ENCODE measurements around the gene TLE5. TPM values are rescaled to one million over a fixed set of nuclear protein-coding genes. Genes with fewer than 3 reads are reported as not detected.
A peak's percentile ranks its signal among the peaks of the same experiment; 100 is the strongest.

TLE5 gene
- polyA plus RNA-seq, 2 of the 4 experiments (the other 2 are of a cell fraction): 171 to 216 TPM

- Histone ChIP-seq H3K4me1 (no peaks in the 10 kb centered on the region), H3K9me3 (no peaks in the 10 kb centered on the region), H3K27ac (no peak overlapping the region), H3K4me3 (no peak overlapping the region), H3K4me2 (no peak overlapping the region)
- TF ChIP-seq, protein P1, sequence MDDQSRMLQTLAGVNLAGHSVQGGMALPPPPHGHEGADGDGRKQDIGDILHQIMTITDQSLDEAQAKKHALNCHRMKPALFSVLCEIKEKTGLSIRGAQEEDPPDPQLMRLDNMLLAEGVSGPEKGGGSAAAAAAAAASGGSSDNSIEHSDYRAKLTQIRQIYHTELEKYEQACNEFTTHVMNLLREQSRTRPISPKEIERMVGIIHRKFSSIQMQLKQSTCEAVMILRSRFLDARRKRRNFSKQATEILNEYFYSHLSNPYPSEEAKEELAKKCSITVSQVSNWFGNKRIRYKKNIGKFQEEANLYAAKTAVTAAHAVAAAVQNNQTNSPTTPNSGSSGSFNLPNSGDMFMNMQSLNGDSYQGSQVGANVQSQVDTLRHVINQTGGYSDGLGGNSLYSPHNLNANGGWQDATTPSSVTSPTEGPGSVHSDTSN (IDR thresholded peaks at IDR 0.05): no peak
- no peak for TF ChIP-seq MAFK (IDR thresholded peaks at IDR 0.05; ENCODE audit: partially characterized antibody)
- TF ChIP-seq, protein P2, sequence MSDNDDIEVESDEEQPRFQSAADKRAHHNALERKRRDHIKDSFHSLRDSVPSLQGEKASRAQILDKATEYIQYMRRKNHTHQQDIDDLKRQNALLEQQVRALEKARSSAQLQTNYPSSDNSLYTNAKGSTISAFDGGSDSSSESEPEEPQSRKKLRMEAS (IDR thresholded peaks at IDR 0.05): no peak
- no peak for TF ChIP-seq RNF2 (IDR thresholded peaks at IDR 0.05; ENCODE audit: borderline replicate concordance, low read depth)
- POLR2A ChIA-PET: no interaction called here
- no peak for DNase-seq (ENCODE audit: low read depth in 1 of 2, low spot score in 1 of 2)
- WGBS (ENCODE audit: missing lambda C conversion rate): 86% methylated on average over 9 of the region's 28 CpGs
- CTCF ChIA-PET: interaction anchor here (0.7 kb wide), 1 partner anchor 30 kb away, joined by 3 read pairs; no protein-coding TSS in a partner anchor
- FAIRE-seq: no peak
- no peak for ATAC-seq
Measured at GRCh38 chr19:3019211-3019854, 43.0 kb downstream of the TLE5 start.

DNA sequence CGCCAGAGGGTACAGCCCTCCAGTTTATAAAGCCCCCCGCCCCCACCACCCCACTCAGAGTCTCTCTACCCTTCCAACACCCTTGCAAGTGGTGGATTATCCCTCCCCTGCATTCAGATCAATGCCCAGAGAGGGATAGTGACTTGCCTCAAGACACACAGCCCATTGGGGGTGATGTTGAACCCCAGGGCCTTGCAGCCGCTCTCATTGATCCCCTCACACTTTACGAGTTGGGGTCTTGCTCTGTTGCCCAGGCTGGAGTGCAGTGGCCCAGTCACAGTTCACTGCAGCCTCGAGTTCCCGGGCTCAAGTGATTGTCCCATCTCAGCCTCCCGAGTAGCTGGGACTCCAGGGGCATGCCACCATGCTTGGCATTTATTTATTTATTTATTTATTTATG, 44.4 kb downstream of the TLE5 start:
- ATAC-seq: no peak
- TF ChIP-seq ESRRA (IDR thresholded peaks at IDR 0.05; ENCODE audit: borderline replicate concordance, low read length) (no peak), RAD21 (conservative IDR thresholded peaks at IDR 0.05 in 1 of 2, IDR thresholded peaks at IDR 0.05 in 1 of 2) (no peak), GATA3 (IDR thresholded peaks at IDR 0.05; ENCODE audit: borderline replicate concordance) (no peak), ZSCAN20 (CRISPR knock-in tag; IDR thresholded peaks at IDR 0.05) (no peak), RNF2 (IDR thresholded peaks at IDR 0.05; ENCODE audit: borderline replicate concordance, low read depth) (no peak), HDAC2 (IDR thresholded peaks at IDR 0.05) (no peak), RCOR1 (IDR thresholded peaks at IDR 0.05; ENCODE audit: low read depth, low read length) (no peak), ZC3H11A (IDR thresholded peaks at IDR 0.05) (no peak), POLR2A (IDR thresholded peaks at IDR 0.05; ENCODE audit: low read length) (no peak), NFE2L2 (conservative IDR thresholded peaks at IDR 0.05; ENCODE audit: low read length) (no peak)
- TF ChIP-seq, protein P3, sequence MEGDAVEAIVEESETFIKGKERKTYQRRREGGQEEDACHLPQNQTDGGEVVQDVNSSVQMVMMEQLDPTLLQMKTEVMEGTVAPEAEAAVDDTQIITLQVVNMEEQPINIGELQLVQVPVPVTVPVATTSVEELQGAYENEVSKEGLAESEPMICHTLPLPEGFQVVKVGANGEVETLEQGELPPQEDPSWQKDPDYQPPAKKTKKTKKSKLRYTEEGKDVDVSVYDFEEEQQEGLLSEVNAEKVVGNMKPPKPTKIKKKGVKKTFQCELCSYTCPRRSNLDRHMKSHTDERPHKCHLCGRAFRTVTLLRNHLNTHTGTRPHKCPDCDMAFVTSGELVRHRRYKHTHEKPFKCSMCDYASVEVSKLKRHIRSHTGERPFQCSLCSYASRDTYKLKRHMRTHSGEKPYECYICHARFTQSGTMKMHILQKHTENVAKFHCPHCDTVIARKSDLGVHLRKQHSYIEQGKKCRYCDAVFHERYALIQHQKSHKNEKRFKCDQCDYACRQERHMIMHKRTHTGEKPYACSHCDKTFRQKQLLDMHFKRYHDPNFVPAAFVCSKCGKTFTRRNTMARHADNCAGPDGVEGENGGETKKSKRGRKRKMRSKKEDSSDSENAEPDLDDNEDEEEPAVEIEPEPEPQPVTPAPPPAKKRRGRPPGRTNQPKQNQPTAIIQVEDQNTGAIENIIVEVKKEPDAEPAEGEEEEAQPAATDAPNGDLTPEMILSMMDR (IDR thresholded peaks at IDR 0.05): no peak
- TF ChIP-seq, protein P4, sequence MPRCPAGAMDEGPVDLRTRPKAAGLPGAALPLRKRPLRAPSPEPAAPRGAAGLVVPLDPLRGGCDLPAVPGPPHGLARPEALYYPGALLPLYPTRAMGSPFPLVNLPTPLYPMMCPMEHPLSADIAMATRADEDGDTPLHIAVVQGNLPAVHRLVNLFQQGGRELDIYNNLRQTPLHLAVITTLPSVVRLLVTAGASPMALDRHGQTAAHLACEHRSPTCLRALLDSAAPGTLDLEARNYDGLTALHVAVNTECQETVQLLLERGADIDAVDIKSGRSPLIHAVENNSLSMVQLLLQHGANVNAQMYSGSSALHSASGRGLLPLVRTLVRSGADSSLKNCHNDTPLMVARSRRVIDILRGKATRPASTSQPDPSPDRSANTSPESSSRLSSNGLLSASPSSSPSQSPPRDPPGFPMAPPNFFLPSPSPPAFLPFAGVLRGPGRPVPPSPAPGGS (IDR thresholded peaks at IDR 0.05): no peak
- POLR2A ChIA-PET: no interaction called here
- Histone ChIP-seq H3K27ac (no peak overlapping the region), H3K4me3 (no peak overlapping the region), H3K4me2 (no peak overlapping the region), H3K4me1 (no peaks in the 10 kb centered on the region), H3K9me3 (no peaks in the 10 kb centered on the region)
- no peak for DNase-seq (ENCODE audit: low read depth in 1 of 2, low spot score in 1 of 2)
- CTCF ChIA-PET: interaction anchor here (0.8 to 1.8 kb wide), 2 partner anchors 12 to 18 kb away, joined by 3 to 4 read pairs; no protein-coding TSS in a partner anchor
- 83% methylated on average over 7 of the region's 7 CpGs for WGBS (ENCODE audit: missing lambda C conversion rate)
- FAIRE-seq: no peak

GRCh38 chr19:3015126-3016057, 46.9 kb downstream of the TLE5 start:
- DNase-seq (ENCODE audit: low read depth in 1 of 2, low spot score in 1 of 2) (no peak), FAIRE-seq (no peak), ATAC-seq (no peak)
- H3K4me3 ChIP-seq: no peak overlapping the region
- H3K4me1 ChIP-seq: no peaks in the 10 kb centered on the region
- CTCF ChIA-PET: interaction anchor here (0.6 to 2.6 kb wide), 4 partner anchors 16 to 89 kb away, joined by 3 to 10 read pairs (median 4); no protein-coding TSS in a partner anchor
- H3K9me3 ChIP-seq: no peaks in the 10 kb centered on the region
- no peak overlapping the region for H3K27ac ChIP-seq
- H3K4me2 ChIP-seq: no peak overlapping the region
- 85% methylated on average over 22 of the region's 22 CpGs for WGBS (ENCODE audit: missing lambda C conversion rate)
- TF ChIP-seq KDM1A (IDR thresholded peaks at IDR 0.05; ENCODE audit: low read depth) (peak; percentile 28; the same call in 1 of the 2 replicates), ZFP36 (IDR thresholded peaks at IDR 0.05; ENCODE audit: borderline replicate concordance, partially characterized antibody) (peak; percentile 73), REST (IDR thresholded peaks at IDR 0.05) (no peak)
- POLR2A ChIA-PET: no interaction called here
